HCT116 (cell line): ENCODE data around the gene GSTA2.

Experiments used
- JUND ChIP-seq: IDR thresholded peaks from 2 replicates; pipeline ENCODE4 v1.6.1; 2012
- POLR2A ChIP-seq: IDR thresholded peaks from 2 replicates; pipeline ENCODE4 v1.7.0; 2011; ENCODE audit warnings: borderline replicate concordance; ENCODE audit not compliant: insufficient read depth, insufficient read length; ENCODE audit errors: extremely low read depth
- SIN3A ChIP-seq: IDR thresholded peaks from 2 replicates; pipeline ENCODE4 v1.6.1; 2012; ENCODE audit warnings: low read depth
- YY1 ChIP-seq: IDR thresholded peaks from 2 replicates; pipeline ENCODE4 v1.6.1; 2011; ENCODE audit warnings: low read length, low read depth, moderate library complexity, mild to moderate bottlenecking; ENCODE audit not compliant: insufficient replicate concordance; ENCODE audit errors: extremely low read depth
- TF ChIP-seq, protein P1 (sequence below): IDR thresholded peaks from 2 replicates; pipeline ENCODE4 v1.6.1; 2011; ENCODE audit warnings: mild to moderate bottlenecking, low read length, moderate library complexity; ENCODE audit not compliant: insufficient replicate concordance; ENCODE audit errors: extremely low read depth
- TF ChIP-seq, protein P2 (sequence below): IDR thresholded peaks from 2 replicates; pipeline ENCODE4 v1.6.1; 2012
- TF ChIP-seq, protein P3 (sequence below): IDR thresholded peaks from 2 replicates; pipeline ENCODE4 v1.6.1; 2012; ENCODE audit warnings: low read depth
- TF ChIP-seq, protein P4 (sequence below), 3 experiments: fragments of 200-600 bp in 1 of 3; sonication (generic) in 1 of 3; IDR thresholded peaks in 2 of 3; conservative IDR thresholded peaks in 1 of 3; 2 replicates each; pipeline ENCODE4 v1.5.1; 2012 to 2017; ENCODE audit warnings: low read depth in 2 of 3, low read length in 2 of 3, antibody characterized with exemption in 1 of 3, borderline replicate concordance in 1 of 3, control low read depth in 1 of 3, mild to moderate bottlenecking in 1 of 3, mixed read lengths in 1 of 3, mixed run types in 1 of 3, moderate library complexity in 1 of 3; ENCODE audit not compliant: insufficient read depth in 1 of 3

DNA sequence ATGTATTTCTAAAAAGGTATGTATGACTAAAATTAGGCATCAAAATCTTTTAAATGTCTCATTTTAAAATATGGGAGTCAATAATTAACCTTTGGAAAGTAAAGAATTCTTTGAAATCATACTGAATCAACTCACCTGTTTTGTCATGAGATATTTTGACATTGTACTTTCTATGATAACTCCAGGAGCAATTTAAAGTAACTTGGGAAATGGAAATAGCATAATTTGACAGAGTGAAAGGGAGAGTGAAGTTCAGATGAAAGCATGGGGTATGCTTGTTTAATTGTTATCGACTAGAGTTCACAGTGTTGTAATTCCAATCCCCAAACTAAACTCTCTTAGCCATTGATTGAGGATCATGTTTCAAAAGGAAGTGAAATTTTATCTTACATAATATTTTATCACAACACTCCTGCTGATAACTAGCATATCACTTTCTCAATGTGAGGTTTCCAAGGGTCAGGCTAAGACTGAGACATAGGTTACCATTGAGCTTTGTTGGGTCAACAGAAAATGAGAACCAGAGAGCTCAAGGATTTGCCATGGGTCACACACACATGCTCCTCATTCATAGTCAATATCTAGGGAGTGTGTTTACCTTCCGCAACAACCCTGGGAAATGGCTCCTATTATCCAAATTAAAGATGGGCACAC lies 38.0 kb upstream of the GSTA2 start:
- TF ChIP-seq, protein P1, sequence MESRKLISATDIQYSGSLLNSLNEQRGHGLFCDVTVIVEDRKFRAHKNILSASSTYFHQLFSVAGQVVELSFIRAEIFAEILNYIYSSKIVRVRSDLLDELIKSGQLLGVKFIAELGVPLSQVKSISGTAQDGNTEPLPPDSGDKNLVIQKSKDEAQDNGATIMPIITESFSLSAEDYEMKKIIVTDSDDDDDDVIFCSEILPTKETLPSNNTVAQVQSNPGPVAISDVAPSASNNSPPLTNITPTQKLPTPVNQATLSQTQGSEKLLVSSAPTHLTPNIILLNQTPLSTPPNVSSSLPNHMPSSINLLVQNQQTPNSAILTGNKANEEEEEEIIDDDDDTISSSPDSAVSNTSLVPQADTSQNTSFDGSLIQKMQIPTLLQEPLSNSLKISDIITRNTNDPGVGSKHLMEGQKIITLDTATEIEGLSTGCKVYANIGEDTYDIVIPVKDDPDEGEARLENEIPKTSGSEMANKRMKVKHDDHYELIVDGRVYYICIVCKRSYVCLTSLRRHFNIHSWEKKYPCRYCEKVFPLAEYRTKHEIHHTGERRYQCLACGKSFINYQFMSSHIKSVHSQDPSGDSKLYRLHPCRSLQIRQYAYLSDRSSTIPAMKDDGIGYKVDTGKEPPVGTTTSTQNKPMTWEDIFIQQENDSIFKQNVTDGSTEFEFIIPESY: no peak
- TF ChIP-seq, protein P2, sequence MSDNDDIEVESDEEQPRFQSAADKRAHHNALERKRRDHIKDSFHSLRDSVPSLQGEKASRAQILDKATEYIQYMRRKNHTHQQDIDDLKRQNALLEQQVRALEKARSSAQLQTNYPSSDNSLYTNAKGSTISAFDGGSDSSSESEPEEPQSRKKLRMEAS: no peak
- no peak for TF ChIP-seq JUND
- TF ChIP-seq SIN3A: no peak
- TF ChIP-seq YY1: no peak
- TF ChIP-seq POLR2A: no peak
- TF ChIP-seq, protein P3, sequence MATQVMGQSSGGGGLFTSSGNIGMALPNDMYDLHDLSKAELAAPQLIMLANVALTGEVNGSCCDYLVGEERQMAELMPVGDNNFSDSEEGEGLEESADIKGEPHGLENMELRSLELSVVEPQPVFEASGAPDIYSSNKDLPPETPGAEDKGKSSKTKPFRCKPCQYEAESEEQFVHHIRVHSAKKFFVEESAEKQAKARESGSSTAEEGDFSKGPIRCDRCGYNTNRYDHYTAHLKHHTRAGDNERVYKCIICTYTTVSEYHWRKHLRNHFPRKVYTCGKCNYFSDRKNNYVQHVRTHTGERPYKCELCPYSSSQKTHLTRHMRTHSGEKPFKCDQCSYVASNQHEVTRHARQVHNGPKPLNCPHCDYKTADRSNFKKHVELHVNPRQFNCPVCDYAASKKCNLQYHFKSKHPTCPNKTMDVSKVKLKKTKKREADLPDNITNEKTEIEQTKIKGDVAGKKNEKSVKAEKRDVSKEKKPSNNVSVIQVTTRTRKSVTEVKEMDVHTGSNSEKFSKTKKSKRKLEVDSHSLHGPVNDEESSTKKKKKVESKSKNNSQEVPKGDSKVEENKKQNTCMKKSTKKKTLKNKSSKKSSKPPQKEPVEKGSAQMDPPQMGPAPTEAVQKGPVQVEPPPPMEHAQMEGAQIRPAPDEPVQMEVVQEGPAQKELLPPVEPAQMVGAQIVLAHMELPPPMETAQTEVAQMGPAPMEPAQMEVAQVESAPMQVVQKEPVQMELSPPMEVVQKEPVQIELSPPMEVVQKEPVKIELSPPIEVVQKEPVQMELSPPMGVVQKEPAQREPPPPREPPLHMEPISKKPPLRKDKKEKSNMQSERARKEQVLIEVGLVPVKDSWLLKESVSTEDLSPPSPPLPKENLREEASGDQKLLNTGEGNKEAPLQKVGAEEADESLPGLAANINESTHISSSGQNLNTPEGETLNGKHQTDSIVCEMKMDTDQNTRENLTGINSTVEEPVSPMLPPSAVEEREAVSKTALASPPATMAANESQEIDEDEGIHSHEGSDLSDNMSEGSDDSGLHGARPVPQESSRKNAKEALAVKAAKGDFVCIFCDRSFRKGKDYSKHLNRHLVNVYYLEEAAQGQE: no peak
- TF ChIP-seq, protein P4, sequence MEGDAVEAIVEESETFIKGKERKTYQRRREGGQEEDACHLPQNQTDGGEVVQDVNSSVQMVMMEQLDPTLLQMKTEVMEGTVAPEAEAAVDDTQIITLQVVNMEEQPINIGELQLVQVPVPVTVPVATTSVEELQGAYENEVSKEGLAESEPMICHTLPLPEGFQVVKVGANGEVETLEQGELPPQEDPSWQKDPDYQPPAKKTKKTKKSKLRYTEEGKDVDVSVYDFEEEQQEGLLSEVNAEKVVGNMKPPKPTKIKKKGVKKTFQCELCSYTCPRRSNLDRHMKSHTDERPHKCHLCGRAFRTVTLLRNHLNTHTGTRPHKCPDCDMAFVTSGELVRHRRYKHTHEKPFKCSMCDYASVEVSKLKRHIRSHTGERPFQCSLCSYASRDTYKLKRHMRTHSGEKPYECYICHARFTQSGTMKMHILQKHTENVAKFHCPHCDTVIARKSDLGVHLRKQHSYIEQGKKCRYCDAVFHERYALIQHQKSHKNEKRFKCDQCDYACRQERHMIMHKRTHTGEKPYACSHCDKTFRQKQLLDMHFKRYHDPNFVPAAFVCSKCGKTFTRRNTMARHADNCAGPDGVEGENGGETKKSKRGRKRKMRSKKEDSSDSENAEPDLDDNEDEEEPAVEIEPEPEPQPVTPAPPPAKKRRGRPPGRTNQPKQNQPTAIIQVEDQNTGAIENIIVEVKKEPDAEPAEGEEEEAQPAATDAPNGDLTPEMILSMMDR (IDR thresholded peaks at IDR 0.05 in 2 of 3, conservative IDR thresholded peaks at IDR 0.05 in 1 of 3; ENCODE audit: borderline replicate concordance in 1 of 3, insufficient read depth in 1 of 3, low read depth in 2 of 3, low read length in 2 of 3): no peak
